Endothelial cell of umbilical vein (primary cell): ENCODE measurements around the gene SPACDR. TPM values are rescaled to one million over a fixed set of nuclear protein-coding genes. Genes with fewer than 3 reads are reported as not detected.

Experiments used
- BruUV-seq: library from RNA; stranded (reverse); fragments of 400-500 nt; replicated peaks from 2 replicates; lab custom pipeline; 2021; lab: Mats Ljungman, UMichigan
- CTCF ChIA-PET: fragments of 300-600, 350-600 bp; sonication (Branson Sonifier 250); formaldehyde crosslinking; loops from one replicate; lab custom pipeline; 2021; ENCODE audit warnings: antibody characterized with exemption, inconsistent platforms; lab: Charles Lee
- POLR2A ChIA-PET: fragments of 300-600, 350-600 bp; sonication (Branson Sonifier 250); formaldehyde crosslinking; loops from one replicate; lab custom pipeline; 2021; ENCODE audit warnings: antibody characterized with exemption, inconsistent platforms; lab: Charles Lee
- DNase-seq: peaks from one replicate; pipeline ENCODE4 v3.0.0-alpha.2; 2011; ENCODE audit warnings: low read depth, low spot score
- FAIRE-seq: peaks from 2 replicates; lab custom pipeline; 2011; peaks lifted over from hg19 to GRCh38; lab: Jason Lieb, UNC
- H2AFZ ChIP-seq: 2 replicates; pipeline ENCODE4 v1.6.0; 2012; ENCODE audit warnings: low read depth, low read length, control low read depth, inconsistent platforms
- H3K27ac ChIP-seq: 2 replicates; pipeline ENCODE4 v1.5.1; 2011; ENCODE audit warnings: low read depth, mild to moderate bottlenecking, control low read depth, low read length, moderate library complexity; ENCODE audit not compliant: insufficient read depth
- H3K27me3 ChIP-seq, 2 experiments: 2 replicates each; pipeline versions ENCODE4 v1.6.0 to v1.6.1; 2011; ENCODE audit warnings: low read length in 2 of 2, mixed read lengths in 1 of 2; ENCODE audit not compliant: control insufficient read depth in 2 of 2, insufficient read depth in 2 of 2
- H3K36me3 ChIP-seq, 2 experiments: 2 replicates in 1 of 2; 3 replicates in 1 of 2; pipeline ENCODE4 v1.5.1; 2011; ENCODE audit warnings: low read length in 2 of 2, mild to moderate bottlenecking in 1 of 2, moderate library complexity in 1 of 2; ENCODE audit not compliant: control insufficient read depth in 2 of 2, insufficient read depth in 2 of 2; ENCODE audit errors: extremely low read depth in 1 of 2
- H3K4me1 ChIP-seq: 3 replicates; pipeline ENCODE4 v1.5.1; 2011; ENCODE audit warnings: mild to moderate bottlenecking, low read length; ENCODE audit not compliant: control insufficient read depth, insufficient read depth; ENCODE audit errors: extremely low read depth
- H3K4me2 ChIP-seq: 2 replicates; pipeline ENCODE4 v1.6.1; 2011; ENCODE audit warnings: low read length, control low read depth, mixed read lengths; ENCODE audit not compliant: insufficient read depth
- H3K4me3 ChIP-seq, 3 experiments: fragments of 200-600 bp in 1 of 3; sonication (generic), shearing (Covaris generic) in 1 of 3; replicated peaks in 1 of 3; 2 replicates each; pipeline ENCODE4 v1.5.1; 2011 to 2016; ENCODE audit warnings: control low read depth in 3 of 3, low read length in 3 of 3, mild to moderate bottlenecking in 2 of 3, inconsistent platforms in 1 of 3, low read depth in 1 of 3, moderate library complexity in 1 of 3; ENCODE audit not compliant: insufficient read depth in 1 of 3
- H3K79me2 ChIP-seq: 2 replicates; pipeline ENCODE4 v1.6.0; 2012; ENCODE audit warnings: low read length, inconsistent platforms; ENCODE audit not compliant: control insufficient read depth, insufficient read depth
- H3K9ac ChIP-seq: replicated peaks from 2 replicates; pipeline ENCODE3; 2011; ENCODE audit warnings: low read length, control low read depth; ENCODE audit not compliant: insufficient read depth; ENCODE audit errors: extremely low read depth
- H3K9me1 ChIP-seq: replicated peaks from 3 replicates; pipeline ENCODE4 v1.6.0; 2011; ENCODE audit warnings: mild to moderate bottlenecking, low read length; ENCODE audit not compliant: control insufficient read depth, insufficient read depth; ENCODE audit errors: extremely low read depth
- H3K9me3 ChIP-seq: replicated peaks from 2 replicates; pipeline ENCODE4 v1.5.1; 2012; ENCODE audit warnings: low read length, inconsistent platforms; ENCODE audit not compliant: control insufficient read depth, insufficient read depth
- H4K20me1 ChIP-seq: replicated peaks from 2 replicates; pipeline ENCODE3; 2011; ENCODE audit warnings: mild to moderate bottlenecking, low read length; ENCODE audit not compliant: control insufficient read depth, insufficient read depth; ENCODE audit errors: extremely low read depth
- CTCF ChIP-seq, 2 donors: IDR thresholded peaks; 1 replicate in 1 of 2; 2 replicates in 1 of 2; pipeline ENCODE4 v1.5.1; 2011; ENCODE audit warnings: low read length in 2 of 2, mild to moderate bottlenecking in 2 of 2, moderate library complexity in 2 of 2, control low read depth in 1 of 2, inconsistent platforms in 1 of 2, low read depth in 1 of 2; ENCODE audit not compliant: insufficient read depth in 1 of 2; ENCODE audit errors: extremely low read depth in 1 of 2
- EZH2 ChIP-seq: IDR thresholded peaks from 2 replicates; pipeline ENCODE4 v1.6.1; 2012; ENCODE audit warnings: borderline replicate concordance, low read depth, mild to moderate bottlenecking, moderate library complexity, low read length, inconsistent platforms; ENCODE audit not compliant: severe bottlenecking
- FOS ChIP-seq: IDR thresholded peaks from 2 replicates; pipeline ENCODE4 v1.6.1; 2011; ENCODE audit warnings: mild to moderate bottlenecking, low read length, moderate library complexity, borderline replicate concordance; ENCODE audit not compliant: insufficient read depth
- GATA2 ChIP-seq: IDR thresholded peaks from 2 replicates; pipeline ENCODE4 v1.7.0; 2011; ENCODE audit warnings: low read depth, mild to moderate bottlenecking, moderate library complexity, mixed read lengths, low read length; ENCODE audit not compliant: insufficient read length, insufficient read depth
- JUN ChIP-seq: IDR thresholded peaks from 2 replicates; pipeline ENCODE4 v1.6.1; 2011; ENCODE audit warnings: borderline replicate concordance, low read depth; ENCODE audit not compliant: insufficient read length, insufficient read depth
- MYC ChIP-seq: IDR thresholded peaks from one replicate; pipeline ENCODE4 v1.6.1; 2011; ENCODE audit warnings: mild to moderate bottlenecking, low read depth, low read length
- POLR2A ChIP-seq: IDR thresholded peaks from 2 replicates; pipeline ENCODE4 v1.6.1; 2012; ENCODE audit warnings: low read depth, mild to moderate bottlenecking, control low read depth, low read length
- POLR2AphosphoS5 ChIP-seq: IDR thresholded peaks from 2 replicates; pipeline ENCODE4 v1.6.1; 2012; ENCODE audit warnings: low read depth, mild to moderate bottlenecking, control low read depth, low read length, moderate library complexity; ENCODE audit not compliant: insufficient read depth
- dilution Hi-C: fragments of 300-500 bp; cut with MboI; formaldehyde crosslinking; loops from one replicate; pipeline ENCODE4 v1.15.0; 2019; ENCODE audit warnings: low sequenced_read_pairs; ENCODE audit not compliant: extremely low pct_ligation_motif_present
- intact Hi-C: fragments of 100-400 bp; cut with micrococcal nuclease; formaldehyde crosslinking; loops from one replicate; pipeline ENCODE4 v1.10.0; 2022
- polyA plus RNA-seq, 4 experiments: library from polyadenylated mRNA; depleted of rRNA in 3 of 4; stranded (reverse) in 3 of 4; unstranded in 1 of 4; fragments of >200 nt; gene quantifications; 2 replicates each; pipeline versions ENCODE4 v1.2.1 to v1.2.3, GENCODE V29; 2011 to 2012; ENCODE audit warnings: missing spikeins in 1 of 4
- total RNA-seq: library from RNA; stranded (reverse); gene quantifications from 2 replicates; pipeline ENCODE4 v1.2.3, GENCODE V29; 2021
- TF ChIP-seq, protein P1 (sequence below): IDR thresholded peaks from 2 replicates; pipeline ENCODE4 v1.6.1; 2011; ENCODE audit not compliant: insufficient read depth, insufficient read length

SPACDR gene
- total and polyA plus RNA-seq, 2 donors (not counting 3 experiments of a cell fraction or from before 2014, with no cell fraction given) = 1.6 to 4.1 TPM

GRCh38 chr7:100481466-100481865, 17.4 kb upstream of the SPACDR start:
- Histone ChIP-seq H3K9me1 (no peaks in the 10 kb centered on the region), H3K36me3 (no peaks in the 10 kb centered on the region), H4K20me1 (no peaks in the 10 kb centered on the region), H3K27ac (no peak overlapping the region), H3K9me3 (no peaks in the 10 kb centered on the region), H3K79me2 (peaks cover 27% of the 10 kb centered on the region), H3K4me1 (peaks cover 28% of the 10 kb centered on the region), H3K4me2 (no peak overlapping the region), H3K4me3 (no peak overlapping the region), H3K27me3 (no peaks in the 10 kb centered on the region), H2AFZ (no peak overlapping the region), H3K9ac (no peak overlapping the region)
- POLR2A ChIA-PET = no interaction called here
- TF ChIP-seq POLR2A (no peak), JUN (no peak), FOS (no peak), POLR2AphosphoS5 (no peak), MYC (no peak), GATA2 (no peak), EZH2 (no peak), CTCF (IDR thresholded peaks at IDR 0.05; ENCODE audit: extremely low read depth in 1 of 2, insufficient read depth in 1 of 2, low read depth in 1 of 2, low read length in 2 of 2) (no peak)
- TF ChIP-seq, protein P1, sequence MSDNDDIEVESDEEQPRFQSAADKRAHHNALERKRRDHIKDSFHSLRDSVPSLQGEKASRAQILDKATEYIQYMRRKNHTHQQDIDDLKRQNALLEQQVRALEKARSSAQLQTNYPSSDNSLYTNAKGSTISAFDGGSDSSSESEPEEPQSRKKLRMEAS = no peak
- BruUV-seq = no TSS peak
- DNase-seq (no peak), FAIRE-seq (no peak)
- dilution Hi-C loops = no loop called here
- intact Hi-C loops = no loop called here
- CTCF ChIA-PET = interaction anchor here (0.9 to 3.0 kb wide), 8 partner anchors 12 to 244 kb away, joined by 3 to 55 read pairs (median 8); no protein-coding TSS in a partner anchor
